Astrocyte (in vitro differentiated cells and primary cell): Measurements from ENCODE around the gene ZNF326.

Experiments used
- EZH2 ChIP-seq: IDR thresholded peaks from 2 replicates; pipeline ENCODE4 v1.6.1; 2012; ENCODE audit warnings: mild to moderate bottlenecking, low read length, inconsistent platforms; ENCODE audit not compliant: insufficient read depth
- TF ChIP-seq, protein P1 (sequence below): IDR thresholded peaks from 2 replicates; pipeline ENCODE4 v1.5.1; 2011; ENCODE audit warnings: low read depth, mild to moderate bottlenecking, inconsistent platforms, low read length, moderate library complexity; ENCODE audit not compliant: insufficient read depth

DNA sequence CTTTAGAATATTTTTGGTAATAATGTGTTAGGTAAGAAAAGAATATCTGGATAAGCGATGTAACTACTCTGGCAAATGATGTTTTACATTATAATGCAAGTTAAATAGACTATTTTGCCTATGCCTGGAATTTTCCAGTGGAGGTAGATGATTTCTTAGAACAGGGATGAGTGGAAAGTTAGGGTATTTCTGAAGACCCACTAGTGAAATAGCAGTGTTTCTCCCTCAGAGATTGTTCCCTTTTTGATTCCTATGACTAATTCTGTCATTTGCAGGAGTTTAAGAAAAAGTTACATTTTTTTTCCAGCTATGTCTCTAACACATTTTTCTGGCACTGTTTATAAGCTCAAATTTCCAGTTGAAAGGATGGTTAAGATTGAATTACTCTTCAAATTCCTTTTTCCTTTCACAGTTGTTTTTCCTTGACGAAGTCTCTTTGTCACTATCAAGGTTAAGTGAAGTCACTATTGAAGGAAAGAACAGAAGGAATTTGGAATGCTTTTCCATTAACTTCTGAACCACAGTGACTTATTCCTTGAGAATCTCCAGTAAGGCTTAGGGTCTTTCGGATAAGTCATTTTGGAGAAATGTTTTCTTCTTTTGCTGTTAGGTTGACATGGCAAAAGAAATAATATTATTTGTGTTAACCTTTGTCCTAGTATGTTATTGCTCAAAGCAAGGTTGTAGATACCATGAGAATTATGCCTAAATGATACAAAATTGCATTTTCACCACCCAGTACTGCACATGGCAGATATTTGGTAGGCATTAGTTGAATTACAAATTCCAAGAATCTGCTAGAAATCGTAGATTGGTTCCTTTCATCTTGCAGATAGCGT, 42.9 kb upstream of the ZNF326 start:
- TF ChIP-seq EZH2: no peak
- TF ChIP-seq, protein P1, sequence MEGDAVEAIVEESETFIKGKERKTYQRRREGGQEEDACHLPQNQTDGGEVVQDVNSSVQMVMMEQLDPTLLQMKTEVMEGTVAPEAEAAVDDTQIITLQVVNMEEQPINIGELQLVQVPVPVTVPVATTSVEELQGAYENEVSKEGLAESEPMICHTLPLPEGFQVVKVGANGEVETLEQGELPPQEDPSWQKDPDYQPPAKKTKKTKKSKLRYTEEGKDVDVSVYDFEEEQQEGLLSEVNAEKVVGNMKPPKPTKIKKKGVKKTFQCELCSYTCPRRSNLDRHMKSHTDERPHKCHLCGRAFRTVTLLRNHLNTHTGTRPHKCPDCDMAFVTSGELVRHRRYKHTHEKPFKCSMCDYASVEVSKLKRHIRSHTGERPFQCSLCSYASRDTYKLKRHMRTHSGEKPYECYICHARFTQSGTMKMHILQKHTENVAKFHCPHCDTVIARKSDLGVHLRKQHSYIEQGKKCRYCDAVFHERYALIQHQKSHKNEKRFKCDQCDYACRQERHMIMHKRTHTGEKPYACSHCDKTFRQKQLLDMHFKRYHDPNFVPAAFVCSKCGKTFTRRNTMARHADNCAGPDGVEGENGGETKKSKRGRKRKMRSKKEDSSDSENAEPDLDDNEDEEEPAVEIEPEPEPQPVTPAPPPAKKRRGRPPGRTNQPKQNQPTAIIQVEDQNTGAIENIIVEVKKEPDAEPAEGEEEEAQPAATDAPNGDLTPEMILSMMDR: no peak
